GM19023 (cell line): ENCODE results near the gene TLL2.

Experiments
- ATAC-seq: cut with Tn5 transposase; IDR thresholded peaks from one replicate; pipeline ENCODE4 v1.9.1; 2021; ENCODE audit warnings: mild to moderate bottlenecking, moderate library complexity; ENCODE audit not compliant: unreplicated experiment

The TLL2 gene

GRCh38 chr10:96431211-96431970, 82.3 kb downstream of the TLL2 start:
- ATAC-seq = no peak

- ATAC-seq = no peak
Measured at GRCh38 chr10:96427291-96427690, 86.4 kb downstream of the TLL2 start.

GRCh38 chr10:96422525-96422924, 91.2 kb downstream of the TLL2 start:
- no peak for ATAC-seq

GRCh38 chr10:96421995-96422394, 91.7 kb downstream of the TLL2 start:
- ATAC-seq = no peak

- ATAC-seq = no peak
Measured at GRCh38 chr10:96420228-96421009, 93.3 kb downstream of the TLL2 start.

GRCh38 chr10:96419351-96419750, 94.4 kb downstream of the TLL2 start:
- no peak for ATAC-seq

- no peak for ATAC-seq
Measured at GRCh38 chr10:96418582-96418981, 95.1 kb downstream of the TLL2 start.

GRCh38 chr10:96417441-96417840, 96.3 kb downstream of the TLL2 start:
- no peak for ATAC-seq

GRCh38 chr10:96416643-96417042, 97.1 kb downstream of the TLL2 start:
- ATAC-seq = no peak

- no peak for ATAC-seq
Measured at GRCh38 chr10:96415891-96416554, 97.7 kb downstream of the TLL2 start.

GRCh38 chr10:96415150-96415890, 98.4 kb downstream of the TLL2 start:
- no peak for ATAC-seq

- no peak for ATAC-seq
Measured at GRCh38 chr10:96414303-96414702, 99.4 kb downstream of the TLL2 start.

- no peak for ATAC-seq
Measured at GRCh38 chr10:96413151-96413787, 100.5 kb downstream of the TLL2 start.

GRCh38 chr10:96411716-96412320, 101.9 kb downstream of the TLL2 start:
- ATAC-seq = no peak

- ATAC-seq = no peak
Measured at GRCh38 chr10:96410296-96410695, 103.4 kb downstream of the TLL2 start.

- ATAC-seq = no peak
Measured at GRCh38 chr10:96408201-96408600, 105.5 kb downstream of the TLL2 start.

- ATAC-seq = no peak
Measured at GRCh38 chr10:96407560-96408069, 106.1 kb downstream of the TLL2 start.

GRCh38 chr10:96406091-96406490, 107.6 kb downstream of the TLL2 start:
- ATAC-seq = no peak

GRCh38 chr10:96402417-96403305, 111.1 kb downstream of the TLL2 start:
- ATAC-seq = no peak
